HFF-Myc (cell line): Measurements from ENCODE around the gene FBN1.

ENCODE experiments used
- DNase-seq: peaks from one replicate; pipeline ENCODE4 v3.0.0-alpha.2; 2011; ENCODE audit warnings: low read depth; ENCODE audit errors: extremely low read depth
- H3K4me3 ChIP-seq: replicated peaks from 2 replicates; pipeline ENCODE4 v1.5.1; 2011; ENCODE audit warnings: low read depth, mild to moderate bottlenecking, control low read depth, low read length
- CTCF ChIP-seq: IDR thresholded peaks from 2 replicates; pipeline ENCODE4 v1.5.1; 2012; ENCODE audit warnings: mild to moderate bottlenecking, low read depth, low read length, control low read depth; ENCODE audit errors: missing control alignments

Gene FBN1

GRCh38 chr15:48602358-48603122 lies 43.0 kb downstream of the FBN1 start:
- DNase-seq: peak; percentile 57
- H3K4me3 ChIP-seq: no peak overlapping the region
- TF ChIP-seq CTCF: no peak

- no peak for TF ChIP-seq CTCF
- H3K4me3 ChIP-seq: no peak overlapping the region
- DNase-seq: no peak
Measured at GRCh38 chr15:48601095-48601494, 44.4 kb downstream of the FBN1 start.

- no peak for DNase-seq
- H3K4me3 ChIP-seq: no peak overlapping the region
- TF ChIP-seq CTCF: no peak
Measured at GRCh38 chr15:48596841-48597240, 48.7 kb downstream of the FBN1 start.

- no peak for DNase-seq
- TF ChIP-seq CTCF: no peak
- no peak overlapping the region for H3K4me3 ChIP-seq
Measured at GRCh38 chr15:48596415-48596814, 49.1 kb downstream of the FBN1 start.

- no peak overlapping the region for H3K4me3 ChIP-seq
- TF ChIP-seq CTCF: no peak
- no peak for DNase-seq
Measured at GRCh38 chr15:48595981-48596380, 49.5 kb downstream of the FBN1 start.

GRCh38 chr15:48592933-48593332 lies 52.6 kb downstream of the FBN1 start:
- DNase-seq: no peak
- no peak overlapping the region for H3K4me3 ChIP-seq
- TF ChIP-seq CTCF: no peak
